Upper lobe of left lung (tissue), 6 donors: ENCODE measurements around the gene STAT5B. TPM values are rescaled to one million over a fixed set of nuclear protein-coding genes. Genes with fewer than 3 reads are reported as not detected.

Source experiments
- ATAC-seq, 2 donors: fragments of 200-7000 bp; cut with Tn5 transposase; one replicate each; pipeline ENCODE4 v1.9.1; 2022; ENCODE audit warnings: mild to moderate bottlenecking in 2 of 2, moderate library complexity in 2 of 2; ENCODE audit not compliant: low FRiP score in 2 of 2
- DNase-seq, 2 donors: peaks; one replicate each; pipeline ENCODE4 v3.0.0-alpha.2; 2019 to 2020
- H3K27ac ChIP-seq, 4 donors: fragments of 200-600 bp; sonication (generic); one replicate each; pipeline ENCODE4 v1.5.1; 2016 to 2019
- H3K27me3 ChIP-seq, 4 donors: fragments of 200-600 bp; sonication (generic); one replicate each; pipeline ENCODE4 v1.5.1; 2017 to 2019
- H3K36me3 ChIP-seq, 4 donors: fragments of 200-600 bp; sonication (generic); one replicate each; pipeline ENCODE4 v1.5.1; 2016 to 2019
- H3K4me1 ChIP-seq, 4 donors: fragments of 200-600 bp; sonication (generic); one replicate each; pipeline ENCODE4 v1.5.1; 2018 to 2019
- H3K4me3 ChIP-seq, 4 donors: fragments of 200-600 bp; sonication (generic); one replicate each; pipeline ENCODE4 v1.5.1; 2017 to 2019; ENCODE audit warnings: mild to moderate bottlenecking in 2 of 4, moderate library complexity in 1 of 4
- H3K9me3 ChIP-seq, 4 donors: fragments of 200-600 bp; sonication (generic); one replicate each; pipeline ENCODE4 v1.5.1; 2018 to 2019
- EP300 ChIP-seq, 4 donors: sonication (generic); formaldehyde crosslinking; IDR thresholded peaks; one replicate each; pipeline ENCODE4 v1.5.1; 2017; ENCODE audit warnings: antibody characterized with exemption in 4 of 4, control low read depth in 2 of 4
- POLR2A ChIP-seq, 4 donors: fragments of 450-650 bp; IDR thresholded peaks; one replicate each; pipeline ENCODE4 v1.5.1; 2016 to 2017; ENCODE audit warnings: antibody characterized with exemption in 4 of 4, mild to moderate bottlenecking in 2 of 4
- POLR2AphosphoS5 ChIP-seq, 2 donors: sonication (generic); formaldehyde crosslinking; IDR thresholded peaks; one replicate each; pipeline ENCODE4 v1.5.1; 2017; ENCODE audit warnings: antibody characterized with exemption in 2 of 2
- WGBS, 2 donors: methylation state at CpG; one replicate each; pipeline ENCODE4 v1.1.5; 2017 to 2018; 5-methylcytosine and 5-hydroxymethylcytosine counted together
- total RNA-seq, 6 donors: library from RNA; depleted of rRNA in 4 of 6; stranded (reverse); fragments of >200 nt in 4 of 6; gene quantifications; one replicate each; pipeline versions ENCODE4 v1.1.0 to v1.2.1, GENCODE V29; 2016 to 2021
- TF ChIP-seq, protein P1 (sequence below), 6 experiments: fragments of 450-650 bp in 4 of 6; fragments of 200-600 bp in 2 of 6; sonication (generic) in 2 of 6; IDR thresholded peaks; one replicate each; pipeline ENCODE4 v1.5.1; 2016 to 2019; ENCODE audit warnings: antibody characterized with exemption in 6 of 6
- donor health status: DM: no; HTN: no; CAD: no; lungs with moderate emphysema.
- donor health status: DM: no; HTN: yes; CAD: no; lungs with severe emphysema.

The STAT5B gene
- total RNA-seq, 6 donors from 2014 or later = 48.6 to 115 (median 66.3) TPM

DNA sequence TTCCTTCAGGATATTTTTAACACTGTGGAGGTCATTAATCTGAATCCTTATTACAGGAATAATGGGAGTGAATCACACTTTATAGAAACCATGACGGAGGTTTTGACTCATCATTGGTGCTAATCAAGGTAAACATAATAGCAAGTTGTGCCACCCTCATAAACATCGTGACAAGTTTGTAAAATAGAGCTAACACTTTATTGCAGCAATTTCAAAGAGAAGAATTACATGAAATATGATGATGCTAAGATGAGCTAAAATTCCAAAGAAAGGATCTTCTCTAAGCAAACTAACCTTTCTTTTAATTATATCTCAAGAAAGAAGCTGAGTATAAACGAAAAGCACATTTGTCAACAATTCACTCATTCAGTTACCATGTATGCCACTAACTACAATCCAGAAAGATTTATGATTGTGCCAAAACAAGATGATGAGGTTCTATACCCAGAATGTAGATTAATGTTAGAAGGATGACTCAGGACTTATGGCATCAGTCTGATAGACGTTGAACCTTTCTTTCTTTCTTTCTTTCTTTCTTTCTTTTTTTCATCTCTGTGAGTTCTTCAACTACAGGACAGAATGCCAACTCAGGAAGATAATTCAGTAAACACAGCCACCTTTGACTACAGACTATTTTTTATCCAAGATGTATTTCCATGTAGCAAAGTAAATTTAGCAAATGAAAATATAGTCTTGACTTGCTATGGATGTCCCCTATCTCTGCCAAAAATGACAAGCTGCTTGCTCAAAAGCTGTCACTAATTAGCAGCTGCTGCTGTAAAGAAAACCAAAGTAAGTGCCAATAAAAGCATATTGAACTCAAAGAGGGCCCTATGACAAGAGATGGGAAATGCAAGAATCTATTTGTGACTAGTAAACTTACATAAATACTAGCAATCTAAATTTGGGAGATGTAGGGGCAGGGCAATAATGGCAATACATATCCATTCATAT, 23.3 kb downstream of the STAT5B start:
- peaks cover 23 to 52% (median 39%) of the 10 kb centered on the region in 4 donors for H3K4me1 ChIP-seq
- H3K36me3 ChIP-seq = no peaks in the 10 kb centered on the region
- H3K9me3 ChIP-seq = no peaks in the 10 kb centered on the region
- 54 to 55% methylated on average over 4 of the region's 4 CpGs for WGBS, 2 donors
- H3K4me3 ChIP-seq = no peak overlapping the region
- H3K27ac ChIP-seq = no peak overlapping the region
- DNase-seq = no peak
- ATAC-seq = no peak
- TF ChIP-seq, protein P1, sequence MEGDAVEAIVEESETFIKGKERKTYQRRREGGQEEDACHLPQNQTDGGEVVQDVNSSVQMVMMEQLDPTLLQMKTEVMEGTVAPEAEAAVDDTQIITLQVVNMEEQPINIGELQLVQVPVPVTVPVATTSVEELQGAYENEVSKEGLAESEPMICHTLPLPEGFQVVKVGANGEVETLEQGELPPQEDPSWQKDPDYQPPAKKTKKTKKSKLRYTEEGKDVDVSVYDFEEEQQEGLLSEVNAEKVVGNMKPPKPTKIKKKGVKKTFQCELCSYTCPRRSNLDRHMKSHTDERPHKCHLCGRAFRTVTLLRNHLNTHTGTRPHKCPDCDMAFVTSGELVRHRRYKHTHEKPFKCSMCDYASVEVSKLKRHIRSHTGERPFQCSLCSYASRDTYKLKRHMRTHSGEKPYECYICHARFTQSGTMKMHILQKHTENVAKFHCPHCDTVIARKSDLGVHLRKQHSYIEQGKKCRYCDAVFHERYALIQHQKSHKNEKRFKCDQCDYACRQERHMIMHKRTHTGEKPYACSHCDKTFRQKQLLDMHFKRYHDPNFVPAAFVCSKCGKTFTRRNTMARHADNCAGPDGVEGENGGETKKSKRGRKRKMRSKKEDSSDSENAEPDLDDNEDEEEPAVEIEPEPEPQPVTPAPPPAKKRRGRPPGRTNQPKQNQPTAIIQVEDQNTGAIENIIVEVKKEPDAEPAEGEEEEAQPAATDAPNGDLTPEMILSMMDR (IDR thresholded peaks at IDR 0.05) = no peak
- TF ChIP-seq POLR2AphosphoS5 (IDR thresholded peaks at IDR 0.05) (no peak), EP300 (IDR thresholded peaks at IDR 0.05) (no peak), POLR2A (IDR thresholded peaks at IDR 0.05) (no peak)
- H3K27me3 ChIP-seq = no peaks in the 10 kb centered on the region

DNA sequence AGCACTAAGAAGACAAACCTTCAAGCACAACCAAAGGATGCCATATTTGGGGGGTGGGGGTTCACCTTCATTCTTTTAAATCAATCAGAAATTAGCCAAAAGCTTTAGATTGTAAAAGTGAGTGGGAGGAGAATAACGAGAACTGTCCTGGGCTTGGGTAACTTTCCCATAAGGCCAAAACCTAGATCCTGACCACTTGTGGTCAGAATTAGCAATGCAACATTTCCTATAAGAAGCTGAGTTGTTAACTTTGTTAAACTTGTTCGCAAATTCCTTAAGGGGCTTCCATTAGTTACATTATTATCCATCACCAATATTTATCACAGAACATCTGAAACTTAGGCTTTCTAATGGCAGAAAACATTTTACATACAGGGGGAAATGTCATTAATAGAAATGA, 25.1 kb downstream of the STAT5B start:
- TF ChIP-seq POLR2A (IDR thresholded peaks at IDR 0.05) (no peak), EP300 (IDR thresholded peaks at IDR 0.05) (no peak), POLR2AphosphoS5 (IDR thresholded peaks at IDR 0.05) (peak in 1 of 2 donors; percentile 16)
- TF ChIP-seq, protein P1 (IDR thresholded peaks at IDR 0.05) = peak in 2 of 6 experiments; percentile 19 to 32
- H3K36me3 ChIP-seq = no peaks in the 10 kb centered on the region
- no peaks in the 10 kb centered on the region for H3K27me3 ChIP-seq
- H3K4me3 ChIP-seq = no peak overlapping the region
- no peaks in the 10 kb centered on the region for H3K9me3 ChIP-seq
- 41 to 59% methylated on average over 2 of the region's 2 CpGs for WGBS, 2 donors
- H3K4me1 ChIP-seq = peaks cover 25 to 66% (median 49%) of the 10 kb centered on the region in 4 donors
- ATAC-seq = no peak
- peak overlapping the region; percentile 90 to 96 (median 92) for H3K27ac ChIP-seq
- no peak for DNase-seq

DNA sequence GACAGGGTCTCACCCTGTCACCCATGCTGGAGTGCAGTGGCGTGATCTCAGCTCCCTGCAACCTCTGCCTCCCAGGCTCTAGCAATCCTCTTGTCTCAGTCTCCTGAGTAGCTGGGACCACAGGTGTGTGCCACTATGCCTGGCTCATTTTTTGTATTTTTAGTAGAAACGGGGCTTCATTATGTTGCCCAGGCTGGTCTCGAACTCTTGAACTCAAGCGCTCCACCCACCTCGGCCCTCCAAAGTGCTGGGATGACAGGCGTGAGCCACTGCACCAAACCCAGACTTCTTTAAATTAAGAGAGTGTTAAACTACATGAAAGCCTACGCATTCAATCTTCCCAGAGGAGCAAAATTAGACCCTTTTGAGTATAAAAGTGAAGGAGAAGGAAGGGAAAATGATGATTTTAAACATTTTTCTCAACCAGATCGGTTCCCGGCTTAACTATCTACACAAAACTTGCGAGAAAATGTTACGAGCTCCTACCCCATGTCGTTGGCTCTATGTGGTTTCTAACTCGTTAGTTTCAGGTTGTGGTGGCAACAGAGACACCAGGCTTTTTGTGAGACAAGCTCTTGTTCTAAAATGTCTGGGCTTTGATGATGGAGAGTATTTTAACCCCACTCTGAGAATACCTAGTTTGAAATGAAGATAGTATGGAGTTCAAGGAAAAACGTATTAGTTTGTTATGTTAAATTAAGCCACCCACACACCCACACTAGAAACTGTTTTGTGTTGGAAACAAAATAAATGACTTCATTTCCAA, 26.3 kb downstream of the STAT5B start:
- H3K36me3 ChIP-seq = no peaks in the 10 kb centered on the region
- DNase-seq (no peak), ATAC-seq (no peak)
- no peak for TF ChIP-seq POLR2AphosphoS5 (IDR thresholded peaks at IDR 0.05)
- no peak for TF ChIP-seq POLR2A (IDR thresholded peaks at IDR 0.05)
- no peak for TF ChIP-seq EP300 (IDR thresholded peaks at IDR 0.05)
- TF ChIP-seq, protein P1 (IDR thresholded peaks at IDR 0.05) = no peak
- no peak overlapping the region for H3K4me3 ChIP-seq
- H3K27me3 ChIP-seq = no peaks in the 10 kb centered on the region
- H3K4me1 ChIP-seq = peaks cover 24 to 59% (median 46%) of the 10 kb centered on the region in 4 donors
- H3K27ac ChIP-seq = peak overlapping the region; percentile 90 to 96 (median 92)
- WGBS, 2 donors = 79 to 88% methylated on average over 14 of the region's 14 CpGs
- no peaks in the 10 kb centered on the region for H3K9me3 ChIP-seq

DNA sequence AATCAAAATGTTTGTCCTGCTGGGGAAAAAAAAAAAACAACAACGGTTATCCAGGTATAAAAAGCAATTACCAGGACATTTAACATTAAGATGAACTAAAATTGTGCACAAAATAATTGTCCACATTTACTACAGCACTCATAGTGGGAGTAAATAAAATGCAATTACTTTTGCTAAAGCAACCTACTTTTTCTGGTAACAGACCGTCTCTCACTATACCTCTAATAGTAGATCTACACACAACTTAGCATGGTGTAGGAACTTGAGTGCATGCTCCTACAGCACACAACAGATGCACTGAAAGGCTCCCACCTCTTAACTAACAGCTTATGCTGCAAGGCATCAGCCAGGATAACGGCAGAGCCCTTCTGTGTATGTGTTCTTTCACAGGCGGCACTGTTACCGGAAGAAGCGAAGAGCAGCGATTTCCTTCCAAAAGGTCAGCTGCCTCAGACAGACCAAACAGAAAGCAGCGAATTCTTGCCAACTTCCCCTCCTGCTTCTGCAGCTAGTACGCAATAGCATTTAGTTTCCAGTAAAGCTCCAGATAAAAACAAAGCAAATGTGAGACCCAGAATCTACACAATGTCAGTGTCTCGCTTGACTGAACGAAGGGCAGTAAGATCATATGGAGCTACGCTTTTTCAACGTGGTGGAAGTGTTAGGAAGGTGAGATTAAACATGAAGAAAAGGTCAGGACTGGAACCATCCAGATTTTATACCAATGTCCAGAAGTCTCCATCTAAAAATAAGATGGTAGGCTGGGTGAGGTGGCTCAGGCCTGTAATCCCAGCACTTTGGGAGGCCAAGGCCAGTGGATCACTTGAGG, 27.6 kb downstream of the STAT5B start:
- H3K4me1 ChIP-seq = peaks cover 24 to 55% (median 45%) of the 10 kb centered on the region in 4 donors
- DNase-seq = peak in 1 of 2 donors; percentile 89
- 19 to 31% methylated on average over 13 of the region's 13 CpGs for WGBS, 2 donors

More for the DNA sequence above, 27.6 kb downstream of the STAT5B start:
- H3K9me3 ChIP-seq = no peaks in the 10 kb centered on the region
- H3K27ac ChIP-seq = peak overlapping the region; percentile 90 to 96 (median 92)
- no peaks in the 10 kb centered on the region for H3K36me3 ChIP-seq
- TF ChIP-seq, protein P1 (IDR thresholded peaks at IDR 0.05) = no peak
- TF ChIP-seq POLR2A (IDR thresholded peaks at IDR 0.05) = peak in 3 of 4 donors; percentile 38 to 73 (median 44)
- peak in 3 of 4 donors; percentile 70 to 83 (median 80) for TF ChIP-seq EP300 (IDR thresholded peaks at IDR 0.05)
- peak; percentile 88 to 95 for TF ChIP-seq POLR2AphosphoS5 (IDR thresholded peaks at IDR 0.05)
- ATAC-seq = peak; percentile 91 to 98
- peak overlapping the region in 2 of 4 donors; percentile 30 to 38 for H3K4me3 ChIP-seq
- H3K27me3 ChIP-seq = no peaks in the 10 kb centered on the region
